ENCODE measurements around the gene APBA2. TPM values are rescaled to one million over a fixed set of nuclear protein-coding genes. Genes with fewer than 3 reads are reported as not detected.

The APBA2 gene
- total RNA-seq, 2 experiments from 2014 or later, result 30.8 to 32.0 TPM

DNA sequence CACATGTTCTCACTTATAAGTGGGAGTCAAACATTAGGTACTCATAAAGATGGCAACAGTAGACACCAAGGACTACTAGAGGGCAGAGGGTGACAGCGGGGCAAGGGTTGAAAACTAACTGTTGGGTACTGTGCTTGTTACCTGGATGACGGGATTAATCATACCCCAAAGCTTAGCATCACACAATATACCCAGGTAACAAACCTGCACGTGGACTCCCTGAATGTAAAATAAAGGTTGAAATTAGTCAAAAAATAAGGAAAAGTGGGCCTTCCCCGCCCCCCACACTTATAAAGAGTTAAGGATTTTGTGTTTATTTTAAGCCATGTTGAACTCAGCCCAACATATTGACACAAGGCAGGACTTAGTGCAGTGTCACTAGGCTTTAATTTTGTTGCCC lies 96.1 kb downstream of the APBA2 start:
- TF ChIP-seq, protein P1, sequence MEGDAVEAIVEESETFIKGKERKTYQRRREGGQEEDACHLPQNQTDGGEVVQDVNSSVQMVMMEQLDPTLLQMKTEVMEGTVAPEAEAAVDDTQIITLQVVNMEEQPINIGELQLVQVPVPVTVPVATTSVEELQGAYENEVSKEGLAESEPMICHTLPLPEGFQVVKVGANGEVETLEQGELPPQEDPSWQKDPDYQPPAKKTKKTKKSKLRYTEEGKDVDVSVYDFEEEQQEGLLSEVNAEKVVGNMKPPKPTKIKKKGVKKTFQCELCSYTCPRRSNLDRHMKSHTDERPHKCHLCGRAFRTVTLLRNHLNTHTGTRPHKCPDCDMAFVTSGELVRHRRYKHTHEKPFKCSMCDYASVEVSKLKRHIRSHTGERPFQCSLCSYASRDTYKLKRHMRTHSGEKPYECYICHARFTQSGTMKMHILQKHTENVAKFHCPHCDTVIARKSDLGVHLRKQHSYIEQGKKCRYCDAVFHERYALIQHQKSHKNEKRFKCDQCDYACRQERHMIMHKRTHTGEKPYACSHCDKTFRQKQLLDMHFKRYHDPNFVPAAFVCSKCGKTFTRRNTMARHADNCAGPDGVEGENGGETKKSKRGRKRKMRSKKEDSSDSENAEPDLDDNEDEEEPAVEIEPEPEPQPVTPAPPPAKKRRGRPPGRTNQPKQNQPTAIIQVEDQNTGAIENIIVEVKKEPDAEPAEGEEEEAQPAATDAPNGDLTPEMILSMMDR (IDR thresholded peaks at IDR 0.05), result no peak
- Mint-ChIP-seq H3K27ac (no peak overlapping the region), H3K4me3 (no peak overlapping the region), H3K9me3 (peaks cover 1% of the 10 kb centered on the region), H3K4me1 (ENCODE audit: low read depth) (peaks cover 23% of the 10 kb centered on the region), H3K27me3 (no peaks in the 10 kb centered on the region), H3K36me3 (ENCODE audit: low read depth) (peaks cover 6% of the 10 kb centered on the region)
- DNase-seq (no peak), ATAC-seq (no peak)
- ChIA-PET CTCF (interaction anchor here (0.7 to 2.9 kb wide), 3 partner anchors 47 to 240 kb away, joined by 3 to 10 read pairs (median 4); no protein-coding TSS in a partner anchor), POLR2A (no interaction called here)
- intact Hi-C loops (cut with micrococcal nuclease), result loop anchor here (10.0 kb wide), 1 partner anchor 103 kb away; no protein-coding TSS in a partner anchor

DNA sequence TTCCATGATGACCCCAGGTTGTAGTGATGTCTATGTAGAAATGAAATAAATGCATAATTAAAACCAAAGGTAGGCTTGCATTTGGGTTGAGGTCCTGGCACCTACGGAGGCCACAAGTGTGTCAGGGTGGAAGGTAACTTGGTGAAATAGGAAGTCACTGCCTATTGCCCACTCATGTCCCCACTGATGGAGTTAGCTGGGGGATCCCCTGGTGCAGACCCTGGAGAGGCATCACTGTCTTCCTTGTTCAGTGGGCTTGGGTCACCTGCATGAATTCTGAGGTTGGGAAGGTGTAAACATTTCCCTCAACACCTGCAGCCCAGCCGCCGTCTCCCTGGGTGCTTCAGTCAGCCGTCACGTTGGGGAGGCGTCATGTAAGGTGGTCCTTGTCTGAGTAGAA lies 97.1 kb downstream of the APBA2 start:
- H3K9me3 Mint-ChIP-seq, result peaks cover 7% of the 10 kb centered on the region

DNA sequence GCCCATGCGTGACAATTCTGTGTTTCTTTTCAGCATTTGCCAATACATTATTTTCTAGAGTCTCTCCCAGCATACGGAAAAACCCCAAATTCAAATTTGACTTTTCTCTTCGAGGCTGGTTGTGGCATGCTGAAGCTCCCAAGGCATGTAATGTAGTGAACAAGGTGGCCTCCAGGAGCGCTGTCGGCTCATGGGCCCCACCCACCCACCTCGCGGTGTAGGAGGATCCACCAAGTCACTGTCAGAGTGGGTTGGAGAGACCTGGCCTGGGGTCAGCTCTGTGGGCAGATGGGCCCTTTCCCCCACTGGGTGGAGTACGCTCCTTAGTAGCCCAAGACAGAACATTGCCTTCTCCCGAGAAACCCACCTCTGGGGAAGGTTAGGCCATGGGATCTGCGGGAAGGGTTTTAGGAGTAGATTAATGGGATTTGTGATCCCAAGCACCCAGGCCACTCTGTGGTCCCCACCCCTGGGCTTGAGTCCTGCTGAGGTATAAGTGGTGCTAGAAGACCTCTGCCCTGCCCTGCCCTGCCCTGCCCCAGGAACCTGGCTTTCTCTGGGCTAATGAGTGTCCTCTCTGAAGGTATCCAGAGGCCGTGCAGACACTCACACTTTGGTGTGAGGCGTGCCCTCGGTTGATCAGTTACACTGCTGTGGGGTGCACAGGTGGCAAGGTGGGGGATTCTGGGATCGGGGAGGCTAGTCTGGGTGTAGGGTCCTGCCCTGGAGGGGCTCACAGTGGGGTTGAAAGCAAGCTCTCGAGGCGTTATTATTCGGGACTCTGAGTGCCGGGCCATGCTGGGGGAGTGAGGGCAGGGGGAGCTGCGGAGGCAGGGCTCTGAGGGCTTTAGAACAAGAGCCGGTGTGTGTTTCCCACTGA lies 97.9 kb downstream of the APBA2 start:
- ATAC-seq (no peak), DNase-seq (no peak)
- intact Hi-C loops (cut with micrococcal nuclease), result loop anchor here (10.0 kb wide), 1 partner anchor 101 kb away; no protein-coding TSS in a partner anchor
- Mint-ChIP-seq H3K36me3 (ENCODE audit: low read depth) (peaks cover 17% of the 10 kb centered on the region), H3K27ac (no peak overlapping the region), H3K4me1 (ENCODE audit: low read depth) (peaks cover 31% of the 10 kb centered on the region), H3K4me3 (no peak overlapping the region), H3K27me3 (no peaks in the 10 kb centered on the region), H3K9me3 (peaks cover 7% of the 10 kb centered on the region)
- TF ChIP-seq, protein P1 (IDR thresholded peaks at IDR 0.05), result no peak
- CTCF ChIA-PET, result interaction anchor here (0.9 to 2.9 kb wide), 5 partner anchors 7 to 107 kb away, joined by 3 to 18 read pairs (median 5); no protein-coding TSS in a partner anchor
- POLR2A ChIA-PET, result no interaction called here

More for the DNA sequence above, 97.1 kb downstream of the APBA2 start:
- ChIA-PET CTCF (interaction anchor here (2.9 kb wide), 2 partner anchors 108 to 119 kb away, joined by 10 to 18 read pairs; no protein-coding TSS in a partner anchor), POLR2A (no interaction called here)
- no peak for ATAC-seq
- intact Hi-C loops (cut with micrococcal nuclease), result loop anchor here (10.0 kb wide), 1 partner anchor 102 kb away; no protein-coding TSS in a partner anchor
- H3K27ac Mint-ChIP-seq, result no peak overlapping the region
- peaks cover 28% of the 10 kb centered on the region for H3K4me1 Mint-ChIP-seq (ENCODE audit: low read depth)
- H3K4me3 Mint-ChIP-seq, result no peak overlapping the region
- no peaks in the 10 kb centered on the region for H3K27me3 Mint-ChIP-seq
- DNase-seq, result no peak
- TF ChIP-seq, protein P1 (IDR thresholded peaks at IDR 0.05), result no peak
- peaks cover 12% of the 10 kb centered on the region for H3K36me3 Mint-ChIP-seq (ENCODE audit: low read depth)

DNA sequence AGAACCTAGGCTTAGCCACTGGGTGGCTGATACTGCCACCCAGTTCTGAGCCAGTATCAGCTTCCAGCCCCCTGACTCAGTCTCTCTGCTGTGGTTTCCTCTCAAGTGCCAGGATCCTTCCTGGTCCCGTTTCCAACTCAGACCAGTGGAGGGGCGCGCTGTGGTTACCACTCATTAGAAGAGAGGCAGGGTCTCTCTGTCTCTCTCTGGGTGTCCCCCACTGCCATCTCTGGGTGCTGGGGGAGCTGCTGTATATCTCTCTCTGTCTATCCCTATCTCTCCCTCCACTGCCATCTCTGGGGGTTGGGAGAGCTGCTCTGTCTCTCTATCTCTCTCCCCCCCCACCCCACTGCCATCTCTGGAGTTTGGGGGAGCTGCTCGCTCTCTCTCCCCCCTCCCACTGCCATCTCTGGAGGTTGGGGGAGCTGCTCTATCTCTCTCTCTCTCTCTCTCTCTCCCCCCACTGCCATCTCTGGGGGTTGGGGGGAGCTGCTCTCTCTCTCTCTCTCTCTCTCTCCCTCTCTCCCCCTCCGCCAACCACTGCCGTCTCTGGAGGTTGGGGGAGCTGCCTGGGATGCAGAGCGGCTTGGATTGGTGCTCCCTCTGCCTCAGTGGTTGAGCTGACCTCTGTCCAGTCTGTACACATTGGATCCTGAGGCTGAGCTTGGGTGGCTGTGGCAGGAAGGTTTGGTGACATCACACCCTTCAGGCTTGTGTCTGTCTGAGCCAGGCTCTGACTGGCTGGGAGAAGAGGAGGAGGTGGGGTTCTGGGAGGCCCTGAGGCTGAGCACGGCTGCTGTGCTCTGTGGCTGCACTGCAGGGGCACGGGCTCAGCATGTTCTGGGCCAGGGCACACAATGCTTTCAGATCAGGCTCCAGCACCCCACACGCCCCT lies 98.9 kb downstream of the APBA2 start:
- Mint-ChIP-seq H3K27me3 (no peaks in the 10 kb centered on the region), H3K4me3 (no peak overlapping the region), H3K27ac (peak overlapping the region; percentile 68), H3K9me3 (peaks cover 7% of the 10 kb centered on the region), H3K4me1 (ENCODE audit: low read depth) (peaks cover 29% of the 10 kb centered on the region), H3K36me3 (ENCODE audit: low read depth) (peaks cover 18% of the 10 kb centered on the region)
- intact Hi-C loops (cut with micrococcal nuclease), result loop anchor here (10.0 kb wide), 1 partner anchor 100 kb away; no protein-coding TSS in a partner anchor
- CTCF ChIA-PET, result interaction anchor here (1.2 to 2.9 kb wide), 5 partner anchors 8 to 117 kb away, joined by 3 to 18 read pairs (median 5); no protein-coding TSS in a partner anchor
- ATAC-seq, result peak; percentile 85
- TF ChIP-seq, protein P1 (IDR thresholded peaks at IDR 0.05), result no peak
- POLR2A ChIA-PET, result no interaction called here
- peak; percentile 52 for DNase-seq
